ENCODE results near the gene EPB41L2.

EPB41L2 gene

DNA sequence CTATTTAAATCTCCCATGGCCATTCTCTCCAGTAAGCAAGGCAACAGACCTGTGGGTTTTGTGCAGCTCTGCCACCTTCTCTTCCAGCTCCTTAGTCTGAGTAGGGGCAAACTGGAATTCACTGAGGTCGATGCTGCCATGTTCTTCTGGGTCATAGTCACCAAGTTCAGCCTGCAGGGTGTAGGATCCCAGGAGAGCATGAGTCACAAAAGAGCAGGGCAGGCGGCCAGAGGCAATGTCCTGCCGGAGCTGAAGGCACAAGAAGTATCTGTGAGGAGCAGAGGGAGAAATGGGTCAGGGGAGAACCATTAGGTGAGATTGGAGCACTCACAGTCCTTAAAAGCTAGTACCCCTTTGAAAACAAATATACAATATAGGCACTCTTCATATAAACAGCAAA is 162.1 kb downstream of the EPB41L2 start:
- no peaks in the 10 kb centered on the region for H3K27me3 ChIP-seq (replicated peaks; ENCODE audit: control insufficient read depth, insufficient read depth, low read length)
- no peak overlapping the region for H3K4me3 ChIP-seq (replicated peaks; ENCODE audit: low read depth, low read length)
- H3K36me3 ChIP-seq (ENCODE audit: control insufficient read depth, insufficient read depth, low read length), result peaks cover 1% of the 10 kb centered on the region; the same call in 1 of the 2 replicates
- no peak for TF ChIP-seq CTCF (IDR thresholded peaks at IDR 0.05; ENCODE audit: insufficient read depth, low read length, poor library complexity, severe bottlenecking)
- no peak for DNase-seq (ENCODE audit: extremely low read depth, insufficient read length)

DNA sequence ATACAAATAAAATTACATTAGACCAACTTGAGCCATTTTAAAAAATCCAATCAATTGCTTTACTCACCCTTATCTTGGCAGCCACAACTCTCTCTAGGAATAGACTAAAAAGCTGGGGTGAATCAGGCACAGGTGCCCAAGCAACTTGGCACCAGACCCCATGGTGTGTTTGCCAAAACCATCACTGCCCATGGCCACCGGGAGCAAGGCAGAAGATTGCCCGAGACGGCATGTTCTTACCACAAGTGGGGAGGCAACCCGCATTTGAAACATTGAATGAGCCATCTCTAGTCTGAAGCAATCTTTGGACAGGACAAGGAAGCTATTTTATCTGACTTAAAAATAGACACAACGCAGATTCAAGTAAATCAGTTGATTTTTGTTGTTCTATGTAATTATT is 166.8 kb downstream of the EPB41L2 start:
- no peak overlapping the region for H3K4me3 ChIP-seq (replicated peaks; ENCODE audit: low read depth, low read length)
- TF ChIP-seq CTCF (IDR thresholded peaks at IDR 0.05; ENCODE audit: insufficient read depth, low read length, poor library complexity, severe bottlenecking), result no peak
- H3K27me3 ChIP-seq (replicated peaks; ENCODE audit: control insufficient read depth, insufficient read depth, low read length), result no peaks in the 10 kb centered on the region
- H3K36me3 ChIP-seq (ENCODE audit: control insufficient read depth, insufficient read depth, low read length), result peaks cover 1% of the 10 kb centered on the region
- no peak for DNase-seq (ENCODE audit: extremely low read depth, insufficient read length)

- H3K4me3 ChIP-seq (replicated peaks; ENCODE audit: low read depth, low read length), result no peak overlapping the region
- H3K27me3 ChIP-seq (replicated peaks; ENCODE audit: control insufficient read depth, insufficient read depth, low read length), result no peaks in the 10 kb centered on the region
- H3K36me3 ChIP-seq (ENCODE audit: control insufficient read depth, insufficient read depth, low read length), result peaks cover 1% of the 10 kb centered on the region
- no peak for DNase-seq (ENCODE audit: extremely low read depth, insufficient read length)
- no peak for TF ChIP-seq CTCF (IDR thresholded peaks at IDR 0.05; ENCODE audit: insufficient read depth, low read length, poor library complexity, severe bottlenecking)
Measured at GRCh38 chr6:130895516-130895915, 167.5 kb downstream of the EPB41L2 start.

DNA sequence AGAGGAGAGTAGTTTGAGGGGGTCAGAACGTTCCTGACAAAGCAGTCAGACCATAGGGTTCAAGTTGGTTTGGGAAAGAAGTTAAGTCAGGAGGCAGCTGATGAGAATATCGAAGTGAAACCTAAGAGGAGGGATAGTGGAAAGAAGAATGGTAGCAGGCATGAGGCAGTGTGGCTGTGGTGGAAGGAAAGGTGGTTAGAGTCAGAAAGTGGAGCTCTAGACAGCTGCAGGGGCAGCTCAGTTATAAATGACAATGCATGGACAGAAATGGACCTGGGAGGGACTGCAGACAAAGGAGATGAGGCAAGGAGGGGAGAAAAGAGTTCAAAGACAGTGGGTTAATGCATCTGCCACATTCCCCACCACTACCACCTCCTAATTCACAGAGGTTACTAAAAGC is 169.3 kb downstream of the EPB41L2 start:
- DNase-seq (ENCODE audit: extremely low read depth, insufficient read length), result no peak
- no peak overlapping the region for H3K4me3 ChIP-seq (replicated peaks; ENCODE audit: low read depth, low read length)
- no peak for TF ChIP-seq CTCF (IDR thresholded peaks at IDR 0.05; ENCODE audit: insufficient read depth, low read length, poor library complexity, severe bottlenecking)
- H3K27me3 ChIP-seq (replicated peaks; ENCODE audit: control insufficient read depth, insufficient read depth, low read length), result no peaks in the 10 kb centered on the region
- no peaks in the 10 kb centered on the region; the same call in none of the 2 replicates for H3K36me3 ChIP-seq (ENCODE audit: control insufficient read depth, insufficient read depth, low read length)

DNA sequence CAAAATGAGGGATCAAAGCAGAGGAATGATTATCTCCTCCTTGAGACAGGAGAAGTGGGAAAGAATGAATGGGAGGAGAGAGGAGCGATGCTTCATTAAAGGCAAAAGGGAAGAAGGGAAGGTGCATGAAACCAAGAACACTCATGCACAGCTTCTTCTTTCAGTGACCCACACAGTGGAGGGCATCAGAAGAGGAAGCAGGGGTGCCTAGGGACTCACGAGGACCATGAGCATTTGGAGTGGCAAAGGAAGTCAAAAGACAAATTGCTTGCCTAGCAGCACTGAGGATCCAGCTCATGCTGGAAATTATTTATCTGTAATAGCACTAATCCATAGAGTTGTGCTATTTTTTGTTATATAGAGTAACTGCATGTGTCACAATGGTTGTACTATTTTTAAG is 169.8 kb downstream of the EPB41L2 start:
- Histone ChIP-seq H3K27me3 (replicated peaks; ENCODE audit: control insufficient read depth, insufficient read depth, low read length) (no peaks in the 10 kb centered on the region), H3K36me3 (ENCODE audit: control insufficient read depth, insufficient read depth, low read length) (no peaks in the 10 kb centered on the region; the same call in none of the 2 replicates), H3K4me3 (replicated peaks; ENCODE audit: low read depth, low read length) (no peak overlapping the region)
- DNase-seq (ENCODE audit: extremely low read depth, insufficient read length), result no peak
- TF ChIP-seq CTCF (IDR thresholded peaks at IDR 0.05; ENCODE audit: insufficient read depth, low read length, poor library complexity, severe bottlenecking), result no peak

DNA sequence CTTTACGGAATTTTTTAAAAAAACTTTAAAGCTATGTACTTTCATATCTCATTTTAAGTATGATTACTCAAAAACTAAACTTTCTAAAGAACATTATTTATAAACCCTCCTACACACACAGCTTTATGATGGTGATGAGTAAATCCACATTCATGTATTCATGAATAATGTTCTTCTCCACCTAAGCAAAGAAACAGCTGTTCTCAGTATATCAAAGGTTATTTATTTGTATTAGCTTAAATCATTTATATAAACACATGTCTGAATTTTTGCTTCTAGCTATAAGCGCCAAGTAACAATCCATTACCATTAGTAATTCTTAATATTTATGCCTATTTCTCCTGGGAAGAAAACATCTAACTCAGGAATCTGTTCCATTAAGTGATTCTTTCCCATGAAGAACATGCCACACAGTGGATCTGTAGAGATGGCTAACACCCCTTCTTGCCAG is 172.5 kb downstream of the EPB41L2 start:
- no peak for DNase-seq (ENCODE audit: extremely low read depth, insufficient read length)
- H3K36me3 ChIP-seq (ENCODE audit: control insufficient read depth, insufficient read depth, low read length), result no peaks in the 10 kb centered on the region; the same call in none of the 2 replicates
- H3K4me3 ChIP-seq (replicated peaks; ENCODE audit: low read depth, low read length), result no peak overlapping the region
- TF ChIP-seq CTCF (IDR thresholded peaks at IDR 0.05; ENCODE audit: insufficient read depth, low read length, poor library complexity, severe bottlenecking), result no peak
- H3K27me3 ChIP-seq (replicated peaks; ENCODE audit: control insufficient read depth, insufficient read depth, low read length), result no peaks in the 10 kb centered on the region

All from GM06990 (cell line).